ENCODE data around the gene TMEM200B.

TMEM200B gene

GRCh38 chr1:29123053-29123886, 433 bp downstream of the TMEM200B start:
- H3K27ac ChIP-seq (replicated peaks) = no peak overlapping the region
- no peak overlapping the region for H3K4me3 ChIP-seq (replicated peaks; ENCODE audit: insufficient read depth, low read length)
- H3K27me3 ChIP-seq (ENCODE audit: insufficient read depth, poor library complexity, severe bottlenecking) = peaks cover 45% of the 10 kb centered on the region
- TF ChIP-seq GABPA (IDR thresholded peaks at IDR 0.05; ENCODE audit: low read depth) (no peak), POLR2AphosphoS5 (IDR thresholded peaks at IDR 0.05; ENCODE audit: low read depth) (no peak), SPI1 (IDR thresholded peaks at IDR 0.05; ENCODE audit: borderline replicate concordance, low read depth) (no peak), CTCF (IDR thresholded peaks at IDR 0.05; ENCODE audit: insufficient read depth, low read length) (no peak)
- TF ChIP-seq, protein P1, sequence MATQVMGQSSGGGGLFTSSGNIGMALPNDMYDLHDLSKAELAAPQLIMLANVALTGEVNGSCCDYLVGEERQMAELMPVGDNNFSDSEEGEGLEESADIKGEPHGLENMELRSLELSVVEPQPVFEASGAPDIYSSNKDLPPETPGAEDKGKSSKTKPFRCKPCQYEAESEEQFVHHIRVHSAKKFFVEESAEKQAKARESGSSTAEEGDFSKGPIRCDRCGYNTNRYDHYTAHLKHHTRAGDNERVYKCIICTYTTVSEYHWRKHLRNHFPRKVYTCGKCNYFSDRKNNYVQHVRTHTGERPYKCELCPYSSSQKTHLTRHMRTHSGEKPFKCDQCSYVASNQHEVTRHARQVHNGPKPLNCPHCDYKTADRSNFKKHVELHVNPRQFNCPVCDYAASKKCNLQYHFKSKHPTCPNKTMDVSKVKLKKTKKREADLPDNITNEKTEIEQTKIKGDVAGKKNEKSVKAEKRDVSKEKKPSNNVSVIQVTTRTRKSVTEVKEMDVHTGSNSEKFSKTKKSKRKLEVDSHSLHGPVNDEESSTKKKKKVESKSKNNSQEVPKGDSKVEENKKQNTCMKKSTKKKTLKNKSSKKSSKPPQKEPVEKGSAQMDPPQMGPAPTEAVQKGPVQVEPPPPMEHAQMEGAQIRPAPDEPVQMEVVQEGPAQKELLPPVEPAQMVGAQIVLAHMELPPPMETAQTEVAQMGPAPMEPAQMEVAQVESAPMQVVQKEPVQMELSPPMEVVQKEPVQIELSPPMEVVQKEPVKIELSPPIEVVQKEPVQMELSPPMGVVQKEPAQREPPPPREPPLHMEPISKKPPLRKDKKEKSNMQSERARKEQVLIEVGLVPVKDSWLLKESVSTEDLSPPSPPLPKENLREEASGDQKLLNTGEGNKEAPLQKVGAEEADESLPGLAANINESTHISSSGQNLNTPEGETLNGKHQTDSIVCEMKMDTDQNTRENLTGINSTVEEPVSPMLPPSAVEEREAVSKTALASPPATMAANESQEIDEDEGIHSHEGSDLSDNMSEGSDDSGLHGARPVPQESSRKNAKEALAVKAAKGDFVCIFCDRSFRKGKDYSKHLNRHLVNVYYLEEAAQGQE (IDR thresholded peaks at IDR 0.05; ENCODE audit: insufficient replicate concordance, low read depth) = no peak
- no peak for DNase-seq (ENCODE audit: low read depth in 1 of 2, low spot score in 1 of 2)

GRCh38 chr1:29122682-29123052, 1.0 kb downstream of the TMEM200B start:
- DNase-seq (ENCODE audit: low read depth in 1 of 2, low spot score in 1 of 2) = no peak
- Histone ChIP-seq H3K4me3 (replicated peaks; ENCODE audit: insufficient read depth, low read length) (no peak overlapping the region), H3K27ac (replicated peaks) (no peak overlapping the region), H3K27me3 (ENCODE audit: insufficient read depth, poor library complexity, severe bottlenecking) (peaks cover 45% of the 10 kb centered on the region)
- TF ChIP-seq, protein P1 (IDR thresholded peaks at IDR 0.05; ENCODE audit: insufficient replicate concordance, low read depth) = no peak
- TF ChIP-seq GABPA (IDR thresholded peaks at IDR 0.05; ENCODE audit: low read depth) = no peak
- no peak for TF ChIP-seq SPI1 (IDR thresholded peaks at IDR 0.05; ENCODE audit: borderline replicate concordance, low read depth)
- TF ChIP-seq POLR2AphosphoS5 (IDR thresholded peaks at IDR 0.05; ENCODE audit: low read depth) = no peak
- TF ChIP-seq CTCF (IDR thresholded peaks at IDR 0.05; ENCODE audit: insufficient read depth, low read length) = no peak

DNA sequence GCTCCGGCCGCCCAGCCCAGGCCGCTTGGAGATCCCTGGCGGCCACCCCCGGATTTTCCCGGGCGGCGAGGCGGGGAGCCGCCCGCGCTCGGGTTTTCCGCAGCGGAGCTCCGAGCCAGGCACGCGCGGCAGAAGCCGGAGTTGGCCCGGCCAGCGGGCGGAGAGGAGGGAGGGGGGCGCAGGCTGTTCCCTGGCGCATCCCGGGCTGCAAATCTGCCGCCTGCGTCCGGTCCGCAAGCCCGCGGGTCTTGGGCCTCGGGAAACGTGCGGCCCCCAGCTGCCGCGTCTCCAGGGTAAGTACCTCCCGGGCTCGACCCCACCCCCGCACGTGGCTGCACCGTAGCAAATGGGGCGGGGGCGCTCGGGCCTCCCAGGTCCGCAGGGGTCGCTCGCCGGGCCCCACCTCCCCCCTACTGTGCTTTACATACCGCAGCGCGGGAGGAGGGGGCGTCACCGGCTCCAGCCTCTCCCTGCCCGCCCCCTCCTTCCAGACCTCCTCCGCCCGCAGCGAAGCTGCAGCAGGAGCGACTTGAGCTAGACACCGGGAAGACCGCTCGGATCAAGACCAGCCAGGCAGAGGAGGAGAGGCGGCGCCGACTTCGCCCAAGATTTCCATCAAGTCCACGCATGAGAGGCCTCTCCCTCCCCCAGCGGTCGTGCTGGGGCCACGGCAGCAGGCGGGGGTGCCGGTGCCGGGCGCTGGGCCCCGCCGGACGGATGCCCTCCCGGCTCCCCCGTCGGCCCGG, 1.6 kb downstream of the TMEM200B start:
- TF ChIP-seq SPI1 (IDR thresholded peaks at IDR 0.05; ENCODE audit: borderline replicate concordance, low read depth) (no peak), CTCF (IDR thresholded peaks at IDR 0.05; ENCODE audit: insufficient read depth, low read length) (no peak), GABPA (IDR thresholded peaks at IDR 0.05; ENCODE audit: low read depth) (no peak)
- TF ChIP-seq, protein P1 (IDR thresholded peaks at IDR 0.05; ENCODE audit: insufficient replicate concordance, low read depth) = no peak
- peaks cover 45% of the 10 kb centered on the region for H3K27me3 ChIP-seq (ENCODE audit: insufficient read depth, poor library complexity, severe bottlenecking)
- no peak for DNase-seq (ENCODE audit: low read depth in 1 of 2, low spot score in 1 of 2)
- no peak overlapping the region for H3K4me3 ChIP-seq (replicated peaks; ENCODE audit: insufficient read depth, low read length)
- H3K27ac ChIP-seq (replicated peaks) = no peak overlapping the region

Data from HL-60 (cell line).